ENCODE measurements around the gene CNIH2. TPM values are rescaled to one million over a fixed set of nuclear protein-coding genes. Genes with fewer than 3 reads are reported as not detected.
A peak's percentile ranks its signal among the peaks of the same experiment; 100 is the strongest.

CNIH2 gene
- total RNA-seq: not detected

GRCh38 chr11:66277471-66278362 is at the start of gene CNIH2:
Gene CNIH2 (plus strand): TSS chr11:66278175. CDS start chr11:66278457, 282 bp downstream.
- Histone ChIP-seq H3K27ac (peak within 1 kb of the TSS in 3 of 4 donors; percentile 42 to 76 (median 71)), H3K27me3 (peaks cover 0 to 3% of the 10 kb centered on the region in 2 donors), H3K4me1 (peaks cover 0 to 23% (median 15%) of the 10 kb centered on the region in 4 donors), H3K4me3 (peak within 1 kb of the TSS; percentile 9 to 47 (median 19)), H3K9me3 (no peaks in the 10 kb centered on the region), H3K36me3 (peaks cover 0 to 44% (median 12%) of the 10 kb centered on the region in 3 donors)
- WGBS, 2 donors: 16 to 18% methylated on average over 21 to 23 of the region's 84 CpGs
- no peak for DNase-seq (ENCODE audit: low spot score in 2 of 2)
- TF ChIP-seq CTCF (IDR thresholded peaks at IDR 0.05) (no peak), POLR2A (IDR thresholded peaks at IDR 0.05) (no peak), EP300 (IDR thresholded peaks at IDR 0.05) (no peak)

- WGBS, 2 donors: 73% methylated on average over 6 of the region's 6 CpGs
These were observed 49.5 kb upstream of the CNIH2 start for GRCh38 chr11:66228521-66228920.

GRCh38 chr11:66230156-66230555 is 47.8 kb upstream of the CNIH2 start:
- 80 to 85% methylated on average over 6 of the region's 6 CpGs for WGBS, 2 donors
- no peak overlapping the region for H3K27ac ChIP-seq
- TF ChIP-seq POLR2A (IDR thresholded peaks at IDR 0.05) (no peak), EP300 (IDR thresholded peaks at IDR 0.05) (no peak), CTCF (IDR thresholded peaks at IDR 0.05) (no peak)
- H3K27me3 ChIP-seq: no peaks in the 10 kb centered on the region
- peaks cover 0 to 83% (median 5%) of the 10 kb centered on the region in 3 donors for H3K36me3 ChIP-seq
- H3K4me3 ChIP-seq: no peak overlapping the region
- no peaks in the 10 kb centered on the region for H3K4me1 ChIP-seq
- no peak for DNase-seq (ENCODE audit: low spot score in 2 of 2)
- H3K9me3 ChIP-seq: no peaks in the 10 kb centered on the region

More at GRCh38 chr11:66228521-66228920, 49.5 kb upstream of the CNIH2 start:
- no peak for TF ChIP-seq EP300 (IDR thresholded peaks at IDR 0.05)
- TF ChIP-seq POLR2A (IDR thresholded peaks at IDR 0.05): no peak
- TF ChIP-seq CTCF (IDR thresholded peaks at IDR 0.05): no peak
- Histone ChIP-seq H3K9me3 (no peaks in the 10 kb centered on the region), H3K36me3 (peaks cover 0 to 81% (median 0%) of the 10 kb centered on the region in 3 donors), H3K27me3 (no peaks in the 10 kb centered on the region), H3K4me3 (no peak overlapping the region), H3K27ac (no peak overlapping the region), H3K4me1 (no peaks in the 10 kb centered on the region)
- no peak for DNase-seq (ENCODE audit: low spot score in 2 of 2)

- H3K9me3 ChIP-seq: no peaks in the 10 kb centered on the region
These were observed 47.0 kb upstream of the CNIH2 start for GRCh38 chr11:66230978-66231377.

More at GRCh38 chr11:66230978-66231377, 47.0 kb upstream of the CNIH2 start:
- no peak for DNase-seq (ENCODE audit: low spot score in 2 of 2)
- Histone ChIP-seq H3K4me3 (no peak overlapping the region), H3K27ac (no peak overlapping the region), H3K27me3 (no peaks in the 10 kb centered on the region), H3K36me3 (peaks cover 0 to 83% (median 5%) of the 10 kb centered on the region in 3 donors), H3K4me1 (no peaks in the 10 kb centered on the region)
- TF ChIP-seq EP300 (IDR thresholded peaks at IDR 0.05) (no peak), POLR2A (IDR thresholded peaks at IDR 0.05) (no peak), CTCF (IDR thresholded peaks at IDR 0.05) (no peak)
- WGBS, 2 donors: 82 to 91% methylated on average over 14 of the region's 14 CpGs
